A673 (cell line): ENCODE results near the gene PHF19. TPM values are rescaled to one million over a fixed set of nuclear protein-coding genes. Genes with fewer than 3 reads are reported as not detected.

ENCODE experiments used
- BruUV-seq: library from RNA; stranded (reverse); fragments of 400-500 nt; replicated peaks from 2 replicates; lab custom pipeline; 2021; lab: Mats Ljungman, UMichigan
- CTCF ChIA-PET: fragments of 300-600 bp; sonication (Branson Sonifier 250); formaldehyde crosslinking; loops from one replicate; lab custom pipeline; 2022; ENCODE audit warnings: antibody characterized with exemption; lab: Charles Lee
- POLR2A ChIA-PET: fragments of 300-600 bp; sonication (Branson Sonifier 250); formaldehyde crosslinking; loops from one replicate; lab custom pipeline; 2022; ENCODE audit warnings: antibody characterized with exemption; ENCODE audit not compliant: low non-redundant PET; lab: Charles Lee
- DNase-seq: peaks from one replicate; pipeline ENCODE4 v3.0.0-alpha.2; 2015; ENCODE audit warnings: low spot score
- H3K27ac ChIP-seq: fragments of 200-600 bp; sonication (generic); 2 replicates; pipeline ENCODE4 v1.5.1; 2016; ENCODE audit warnings: mixed run types, low read depth, mild to moderate bottlenecking, mixed read lengths, antibody characterized with exemption, low read length; ENCODE audit not compliant: poor library complexity, severe bottlenecking
- H3K27me3 ChIP-seq: fragments of 200-600 bp; sonication (generic); replicated peaks from 2 replicates; pipeline ENCODE4 v1.6.1; 2017; ENCODE audit warnings: mixed run types, low read depth, mild to moderate bottlenecking, mixed read lengths, antibody characterized with exemption, low read length; ENCODE audit not compliant: insufficient read depth, poor library complexity
- H3K36me3 ChIP-seq: fragments of 200-600 bp; sonication (generic); 2 replicates; pipeline ENCODE4 v1.6.1; 2016; ENCODE audit warnings: mixed run types, mild to moderate bottlenecking, mixed read lengths, antibody characterized with exemption, low read length; ENCODE audit not compliant: insufficient read depth, poor library complexity, severe bottlenecking
- H3K4me1 ChIP-seq: fragments of 200-600 bp; sonication (generic); 2 replicates; pipeline ENCODE4 v1.6.1; 2017; ENCODE audit warnings: mixed run types, mild to moderate bottlenecking, mixed read lengths, antibody characterized with exemption, low read length; ENCODE audit not compliant: insufficient read depth, poor library complexity, severe bottlenecking
- H3K4me3 ChIP-seq: fragments of 200-600 bp; sonication (generic); 2 replicates; pipeline ENCODE4 v1.5.1; 2016; ENCODE audit warnings: low read depth, mixed run types, mild to moderate bottlenecking, mixed read lengths, low read length; ENCODE audit not compliant: poor library complexity, severe bottlenecking
- H3K9me3 ChIP-seq: fragments of 200-600 bp; sonication (generic); 2 replicates; pipeline ENCODE4 v1.6.1; 2016; ENCODE audit warnings: mixed run types, low read depth, mild to moderate bottlenecking, mixed read lengths, antibody characterized with exemption, low read length; ENCODE audit not compliant: poor library complexity, severe bottlenecking
- EZH2 ChIP-seq: fragments of 200-600 bp; sonication (generic); IDR thresholded peaks from 2 replicates; pipeline ENCODE4 v1.6.1; 2017; ENCODE audit warnings: borderline replicate concordance, low read depth, mild to moderate bottlenecking, mixed read lengths, antibody characterized with exemption, low read length; ENCODE audit not compliant: poor library complexity, severe bottlenecking
- intact Hi-C: fragments of 100-400 bp; cut with micrococcal nuclease; formaldehyde crosslinking; loops from one replicate; pipeline ENCODE4 v1.10.0; 2022; ENCODE audit not compliant: unreplicated experiment
- total RNA-seq: library from RNA; stranded (reverse); gene quantifications from 2 replicates; pipeline ENCODE4 v1.2.3, GENCODE V29; 2021
- TF ChIP-seq, protein P1 (sequence below): fragments of 300-800, 200-600 bp; sonication (generic); conservative IDR thresholded peaks from 2 replicates; pipeline ENCODE4 v1.5.1; 2017; ENCODE audit warnings: low read depth, mild to moderate bottlenecking, antibody characterized with exemption, low read length, moderate library complexity, mixed read lengths

Gene PHF19
- total RNA-seq, 1 experiment from 2014 or later, result 75.7 TPM

DNA sequence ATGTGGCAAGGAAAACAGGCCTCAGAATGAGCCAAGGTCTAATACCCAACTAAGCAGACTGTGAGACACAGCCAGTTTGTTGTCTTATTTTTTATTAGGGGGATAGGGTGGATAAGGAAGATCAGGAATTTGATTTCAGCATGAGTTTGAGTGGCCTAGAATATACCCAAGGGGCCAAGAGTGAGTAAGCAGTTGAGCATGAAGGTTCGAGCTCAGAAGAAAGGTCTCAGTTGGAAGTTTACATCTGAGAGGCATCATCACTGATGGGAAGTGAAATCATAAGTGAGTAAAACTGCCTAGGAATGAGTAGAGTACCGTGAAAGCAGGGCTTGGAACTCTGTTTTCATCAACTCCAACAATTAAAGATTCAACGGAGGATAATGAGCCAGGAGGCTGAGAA is 46.8 kb downstream of the PHF19 start:
- no peak for TF ChIP-seq EZH2
- TF ChIP-seq, protein P1, sequence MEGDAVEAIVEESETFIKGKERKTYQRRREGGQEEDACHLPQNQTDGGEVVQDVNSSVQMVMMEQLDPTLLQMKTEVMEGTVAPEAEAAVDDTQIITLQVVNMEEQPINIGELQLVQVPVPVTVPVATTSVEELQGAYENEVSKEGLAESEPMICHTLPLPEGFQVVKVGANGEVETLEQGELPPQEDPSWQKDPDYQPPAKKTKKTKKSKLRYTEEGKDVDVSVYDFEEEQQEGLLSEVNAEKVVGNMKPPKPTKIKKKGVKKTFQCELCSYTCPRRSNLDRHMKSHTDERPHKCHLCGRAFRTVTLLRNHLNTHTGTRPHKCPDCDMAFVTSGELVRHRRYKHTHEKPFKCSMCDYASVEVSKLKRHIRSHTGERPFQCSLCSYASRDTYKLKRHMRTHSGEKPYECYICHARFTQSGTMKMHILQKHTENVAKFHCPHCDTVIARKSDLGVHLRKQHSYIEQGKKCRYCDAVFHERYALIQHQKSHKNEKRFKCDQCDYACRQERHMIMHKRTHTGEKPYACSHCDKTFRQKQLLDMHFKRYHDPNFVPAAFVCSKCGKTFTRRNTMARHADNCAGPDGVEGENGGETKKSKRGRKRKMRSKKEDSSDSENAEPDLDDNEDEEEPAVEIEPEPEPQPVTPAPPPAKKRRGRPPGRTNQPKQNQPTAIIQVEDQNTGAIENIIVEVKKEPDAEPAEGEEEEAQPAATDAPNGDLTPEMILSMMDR, result no peak
- BruUV-seq, result no TSS peak
- Histone ChIP-seq H3K27ac (no peak overlapping the region), H3K9me3 (no peaks in the 10 kb centered on the region), H3K4me3 (no peak overlapping the region), H3K27me3 (no peaks in the 10 kb centered on the region), H3K4me1 (no peaks in the 10 kb centered on the region), H3K36me3 (peaks cover 76% of the 10 kb centered on the region)
- ChIA-PET CTCF (no interaction called here), POLR2A (no interaction called here)
- DNase-seq, result no peak
- intact Hi-C loops, result no loop called here

DNA sequence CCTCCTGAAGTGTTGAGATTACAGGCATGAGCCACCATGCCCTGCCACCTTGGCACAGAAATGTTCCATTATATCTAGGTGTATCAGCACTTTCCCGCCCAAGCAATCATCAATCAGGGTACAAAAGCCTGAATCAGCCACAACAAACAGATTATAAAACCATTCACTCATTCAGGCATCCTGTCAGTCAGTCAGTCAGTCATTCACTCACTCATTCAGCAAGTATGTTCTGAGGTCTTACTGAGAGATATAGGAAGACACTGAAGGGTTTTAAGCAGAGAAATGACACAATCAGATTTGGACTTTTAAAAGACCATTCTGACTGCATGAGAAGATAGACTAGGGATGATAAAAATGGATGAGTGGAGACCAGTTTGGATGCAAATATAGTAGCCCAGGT is 47.3 kb downstream of the PHF19 start:
- Histone ChIP-seq H3K27me3 (no peaks in the 10 kb centered on the region), H3K27ac (no peak overlapping the region), H3K4me3 (no peak overlapping the region), H3K36me3 (peaks cover 78% of the 10 kb centered on the region), H3K4me1 (no peaks in the 10 kb centered on the region), H3K9me3 (no peaks in the 10 kb centered on the region)
- DNase-seq, result no peak
- POLR2A ChIA-PET, result no interaction called here
- CTCF ChIA-PET, result no interaction called here
- no peak for TF ChIP-seq EZH2
- TF ChIP-seq, protein P1, result no peak
- intact Hi-C loops, result no loop called here
- no TSS peak for BruUV-seq

- Histone ChIP-seq H3K9me3 (no peaks in the 10 kb centered on the region), H3K4me3 (no peak overlapping the region), H3K27me3 (no peaks in the 10 kb centered on the region), H3K27ac (no peak overlapping the region), H3K36me3 (peaks cover 55% of the 10 kb centered on the region), H3K4me1 (no peaks in the 10 kb centered on the region)
- TF ChIP-seq, protein P1, result no peak
- no peak for TF ChIP-seq EZH2
- POLR2A ChIA-PET, result no interaction called here
- CTCF ChIA-PET, result interaction anchor here (0.7 kb wide), 1 partner anchor 48 kb away, joined by 3 read pairs; no protein-coding TSS in a partner anchor
- no TSS peak for BruUV-seq
- intact Hi-C loops, result no loop called here
- no peak for DNase-seq
Observed at GRCh38 chr9:120820095-120820494, 56.9 kb downstream of the PHF19 start.
